HCT116 (cell line): ENCODE results near the gene CFAP61. TPM values are rescaled to one million over a fixed set of nuclear protein-coding genes. Genes with fewer than 3 reads are reported as not detected.

Source experiments
- ATAC-seq: fragments of 200-7000 bp; cut with Tn5 transposase; 2 replicates; pipeline ENCODE4 v1.9.1; 2020; ENCODE audit warnings: mild to moderate bottlenecking, moderate library complexity
- BruUV-seq: library from RNA; stranded (reverse); fragments of 400-500 nt; replicated peaks from 2 replicates; lab custom pipeline; 2021; lab: Mats Ljungman, UMichigan
- CTCF ChIA-PET: fragments of 300-600 bp; sonication (Branson Sonifier 250); formaldehyde crosslinking; loops from one replicate; lab custom pipeline; 2021; ENCODE audit warnings: antibody characterized with exemption; lab: Charles Lee
- POLR2A ChIA-PET: fragments of 300-600, 350-600 bp; sonication (Branson Sonifier 250); formaldehyde crosslinking; loops from one replicate; lab custom pipeline; 2021; ENCODE audit warnings: antibody characterized with exemption; lab: Charles Lee
- RAD21 ChIA-PET, 2 experiments: fragments of 300-600 bp; sonication (Branson Sonifier 250); formaldehyde crosslinking; loops; one replicate each; lab custom pipeline; 2023; ENCODE audit warnings: low total read pairs in 2 of 2; ENCODE audit not compliant: uncharacterized antibody in 2 of 2, unreplicated experiment in 2 of 2, low non-redundant PET in 1 of 2; lab: Charles Lee
- DNase-seq: peaks from one replicate; pipeline ENCODE4 v3.0.0-alpha.2; 2010; ENCODE audit warnings: low read depth, low spot score
- H2AFZ ChIP-seq: fragments of 200-600 bp; shearing (Covaris generic), sonication (generic); 2 replicates; pipeline ENCODE4 v1.6.1; 2017; ENCODE audit warnings: low read depth, mixed run types, mixed read lengths, antibody characterized with exemption, low read length; ENCODE audit not compliant: poor library complexity, severe bottlenecking
- H3K27ac ChIP-seq: 2 replicates; pipeline ENCODE4 v1.5.1; 2012; ENCODE audit warnings: low read depth, low read length
- H3K27me3 ChIP-seq: fragments of 200-600 bp; sonication (generic); 2 replicates; pipeline ENCODE4 v1.6.1; 2016; ENCODE audit warnings: mixed run types, low read length, mixed read lengths; ENCODE audit not compliant: insufficient read depth
- H3K36me3 ChIP-seq, 2 experiments: fragments of 200-500 bp in 1 of 2; fragments of 200-600 bp in 1 of 2; sonication (Bioruptor generic) in 1 of 2; sonication (generic) in 1 of 2; 2 replicates each; pipeline versions ENCODE4 v1.5.1 to v1.6.1; 2014 to 2016; ENCODE audit warnings: low read length in 2 of 2, inconsistent platforms in 1 of 2, mixed read lengths in 1 of 2, mixed run types in 1 of 2; ENCODE audit not compliant: insufficient read depth in 2 of 2, control insufficient read depth in 1 of 2
- H3K4me1 ChIP-seq, 2 experiments: fragments of 200-600 bp in 1 of 2; sonication (generic) in 1 of 2; 2 replicates each; pipeline versions ENCODE4 v1.5.1 to v1.6.1; 2012 to 2017; ENCODE audit warnings: low read length in 2 of 2, inconsistent platforms in 1 of 2, mild to moderate bottlenecking in 1 of 2, mixed read lengths in 1 of 2, mixed run types in 1 of 2, moderate library complexity in 1 of 2; ENCODE audit not compliant: insufficient read depth in 2 of 2, control insufficient read depth in 1 of 2
- H3K4me2 ChIP-seq: fragments of 200-600 bp; sonication (generic); 2 replicates; pipeline ENCODE4 v1.6.1; 2017; ENCODE audit warnings: mixed run types, low read length, mixed read lengths
- H3K4me3 ChIP-seq, 2 experiments: fragments of 200-600 bp in 1 of 2; sonication (generic) in 1 of 2; replicated peaks in 1 of 2; 2 replicates each; pipeline ENCODE4 v1.5.1; 2011 to 2016; ENCODE audit warnings: low read length in 2 of 2, control low read depth in 1 of 2, low read depth in 1 of 2, mild to moderate bottlenecking in 1 of 2, mixed read lengths in 1 of 2, mixed run types in 1 of 2
- H3K79me2 ChIP-seq: fragments of 200-600 bp; sonication (generic); 2 replicates; pipeline ENCODE4 v1.6.1; 2017; ENCODE audit warnings: mild to moderate bottlenecking, mixed run types, low read length, moderate library complexity, mixed read lengths; ENCODE audit not compliant: insufficient read depth
- H3K9ac ChIP-seq: fragments of 200-600 bp; sonication (generic); 2 replicates; pipeline ENCODE4 v1.6.1; 2016; ENCODE audit warnings: low read length, mixed read lengths
- H3K9me2 ChIP-seq: fragments of 200-600 bp; sonication (generic), shearing (Covaris generic); 2 replicates; pipeline ENCODE4 v1.6.1; 2017; ENCODE audit warnings: mixed run types, mild to moderate bottlenecking, moderate library complexity; ENCODE audit not compliant: insufficient read depth
- H3K9me3 ChIP-seq, 2 experiments: fragments of 200-500 bp in 1 of 2; fragments of 200-600 bp in 1 of 2; sonication (Bioruptor generic) in 1 of 2; sonication (generic) in 1 of 2; 2 replicates each; pipeline ENCODE4 v1.6.1; 2014 to 2017; ENCODE audit warnings: low read length in 2 of 2, mixed read lengths in 2 of 2, inconsistent platforms in 1 of 2, low read depth in 1 of 2, mild to moderate bottlenecking in 1 of 2, mixed run types in 1 of 2, moderate library complexity in 1 of 2; ENCODE audit not compliant: control insufficient read depth in 1 of 2, insufficient read depth in 1 of 2
- H4K20me1 ChIP-seq: fragments of 200-600 bp; sonication (generic), shearing (Covaris generic); 2 replicates; pipeline ENCODE4 v1.6.1; 2017; ENCODE audit warnings: mixed run types, mild to moderate bottlenecking, moderate library complexity; ENCODE audit not compliant: insufficient read depth
- EZH2 ChIP-seq: fragments of 200-600 bp; sonication (generic); IDR thresholded peaks from 2 replicates; pipeline ENCODE4 v1.6.1; 2017; ENCODE audit warnings: antibody characterized with exemption, mixed run types
- EZH2phosphoT487 ChIP-seq: fragments of 200-600 bp; IDR thresholded peaks from 2 replicates; pipeline ENCODE4 v1.6.1; 2018; ENCODE audit warnings: antibody characterized with exemption, borderline replicate concordance
- POLR2AphosphoS5 ChIP-seq: IDR thresholded peaks from 2 replicates; pipeline ENCODE4 v1.6.1; 2011; ENCODE audit warnings: mild to moderate bottlenecking, low read depth, low read length, moderate library complexity
- SRF ChIP-seq: IDR thresholded peaks from 2 replicates; pipeline ENCODE4 v1.6.1; 2012; ENCODE audit warnings: low read depth
- intact Hi-C: fragments of 100-400 bp; cut with micrococcal nuclease; formaldehyde crosslinking; loops from 2 replicates; pipeline ENCODE4 v1.10.0; 2022
- total RNA-seq: library from RNA; stranded (reverse); gene quantifications from one replicate; pipeline ENCODE4 v1.2.1, GENCODE V29; 2021; ENCODE audit not compliant: unreplicated experiment
- TF ChIP-seq, protein P1 (sequence below): IDR thresholded peaks from 2 replicates; pipeline ENCODE4 v1.6.1; 2012; ENCODE audit warnings: low read depth

Gene CFAP61
- total RNA-seq, 1 experiment from 2014 or later, result 1.7 TPM

DNA sequence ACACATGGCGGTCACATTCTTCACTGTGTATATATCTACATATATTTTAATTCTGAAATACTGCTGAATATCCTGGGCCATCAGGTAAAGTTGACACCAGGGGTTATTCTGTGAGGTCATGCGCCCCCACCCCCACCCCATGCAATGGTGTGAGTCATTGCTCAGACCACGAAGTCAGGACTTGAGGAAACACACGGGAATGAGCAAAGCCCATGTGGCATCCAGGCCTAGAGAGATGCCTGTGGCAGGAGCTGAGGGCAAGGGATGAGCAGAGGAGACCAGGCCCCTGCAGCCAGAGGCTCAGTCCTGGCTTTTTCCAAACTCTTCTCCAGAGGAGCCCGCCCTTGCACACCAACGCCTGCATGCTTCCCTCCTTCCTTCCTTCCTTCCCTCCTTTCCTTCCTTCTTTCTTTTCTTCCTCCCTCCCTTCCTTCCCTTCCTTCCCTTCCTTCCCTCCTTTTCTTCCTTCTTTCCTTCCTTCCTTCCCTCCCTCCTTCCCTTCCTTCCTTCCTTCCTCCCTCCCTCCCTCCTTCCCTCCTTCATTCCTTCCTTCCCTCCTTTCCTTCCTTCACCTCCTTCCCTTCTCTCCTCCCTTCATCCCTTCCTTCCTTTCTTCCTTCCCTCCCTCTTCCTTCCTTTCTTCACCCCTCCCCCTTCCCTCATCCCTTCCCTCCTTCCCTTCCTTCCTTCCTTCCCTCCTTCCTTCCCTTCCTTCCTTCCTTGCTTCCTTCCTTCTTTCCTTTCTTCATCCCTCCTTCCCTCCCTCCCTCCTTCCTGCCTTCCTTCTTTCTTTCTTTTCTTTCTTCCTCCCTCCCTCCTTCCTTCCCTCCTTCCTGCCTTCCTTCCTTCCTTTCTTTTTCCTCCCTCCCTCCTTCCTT lies 243.5 kb downstream of the CFAP61 start:
- BruUV-seq, result no TSS peak
- H3K9me3 ChIP-seq, result no peaks in the 10 kb centered on the region
- no peaks in the 10 kb centered on the region for H3K27me3 ChIP-seq
- no peaks in the 10 kb centered on the region for H3K9me2 ChIP-seq
- H4K20me1 ChIP-seq, result no peaks in the 10 kb centered on the region
- intact Hi-C loops, result no loop called here
- no peak for DNase-seq
- no peak overlapping the region for H3K4me2 ChIP-seq
- no peak overlapping the region for H2AFZ ChIP-seq
- ChIA-PET POLR2A (no interaction called here), CTCF (no interaction called here), RAD21 (no interaction called here)
- H3K79me2 ChIP-seq, result no peaks in the 10 kb centered on the region
- no peak overlapping the region for H3K4me3 ChIP-seq
- no peak overlapping the region for H3K9ac ChIP-seq
- no peak for ATAC-seq
- H3K36me3 ChIP-seq, result no peaks in the 10 kb centered on the region
- no peak for TF ChIP-seq EZH2phosphoT487
- TF ChIP-seq EZH2, result no peak
- no peak for TF ChIP-seq POLR2AphosphoS5
- TF ChIP-seq SRF, result no peak
- TF ChIP-seq, protein P1, sequence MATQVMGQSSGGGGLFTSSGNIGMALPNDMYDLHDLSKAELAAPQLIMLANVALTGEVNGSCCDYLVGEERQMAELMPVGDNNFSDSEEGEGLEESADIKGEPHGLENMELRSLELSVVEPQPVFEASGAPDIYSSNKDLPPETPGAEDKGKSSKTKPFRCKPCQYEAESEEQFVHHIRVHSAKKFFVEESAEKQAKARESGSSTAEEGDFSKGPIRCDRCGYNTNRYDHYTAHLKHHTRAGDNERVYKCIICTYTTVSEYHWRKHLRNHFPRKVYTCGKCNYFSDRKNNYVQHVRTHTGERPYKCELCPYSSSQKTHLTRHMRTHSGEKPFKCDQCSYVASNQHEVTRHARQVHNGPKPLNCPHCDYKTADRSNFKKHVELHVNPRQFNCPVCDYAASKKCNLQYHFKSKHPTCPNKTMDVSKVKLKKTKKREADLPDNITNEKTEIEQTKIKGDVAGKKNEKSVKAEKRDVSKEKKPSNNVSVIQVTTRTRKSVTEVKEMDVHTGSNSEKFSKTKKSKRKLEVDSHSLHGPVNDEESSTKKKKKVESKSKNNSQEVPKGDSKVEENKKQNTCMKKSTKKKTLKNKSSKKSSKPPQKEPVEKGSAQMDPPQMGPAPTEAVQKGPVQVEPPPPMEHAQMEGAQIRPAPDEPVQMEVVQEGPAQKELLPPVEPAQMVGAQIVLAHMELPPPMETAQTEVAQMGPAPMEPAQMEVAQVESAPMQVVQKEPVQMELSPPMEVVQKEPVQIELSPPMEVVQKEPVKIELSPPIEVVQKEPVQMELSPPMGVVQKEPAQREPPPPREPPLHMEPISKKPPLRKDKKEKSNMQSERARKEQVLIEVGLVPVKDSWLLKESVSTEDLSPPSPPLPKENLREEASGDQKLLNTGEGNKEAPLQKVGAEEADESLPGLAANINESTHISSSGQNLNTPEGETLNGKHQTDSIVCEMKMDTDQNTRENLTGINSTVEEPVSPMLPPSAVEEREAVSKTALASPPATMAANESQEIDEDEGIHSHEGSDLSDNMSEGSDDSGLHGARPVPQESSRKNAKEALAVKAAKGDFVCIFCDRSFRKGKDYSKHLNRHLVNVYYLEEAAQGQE, result no peak
- H3K4me1 ChIP-seq, result no peaks in the 10 kb centered on the region
- no peak overlapping the region for H3K27ac ChIP-seq
